Ramos (cell line): Measurements from ENCODE around the gene OR1A2.
"Not testable (repeated sequence)": the region's sequence is repeated elsewhere in the genome, so short reads cannot be mapped to it uniquely, and the experiment has no call there.

Experiments
- in situ Hi-C: fragments of 300-500 bp; cut with MboI; formaldehyde crosslinking; loops from one replicate; pipeline ENCODE4 v1.14.3; 2022; ENCODE audit warnings: low sequenced_read_pairs; ENCODE audit not compliant: unreplicated experiment

The OR1A2 gene, protein sequence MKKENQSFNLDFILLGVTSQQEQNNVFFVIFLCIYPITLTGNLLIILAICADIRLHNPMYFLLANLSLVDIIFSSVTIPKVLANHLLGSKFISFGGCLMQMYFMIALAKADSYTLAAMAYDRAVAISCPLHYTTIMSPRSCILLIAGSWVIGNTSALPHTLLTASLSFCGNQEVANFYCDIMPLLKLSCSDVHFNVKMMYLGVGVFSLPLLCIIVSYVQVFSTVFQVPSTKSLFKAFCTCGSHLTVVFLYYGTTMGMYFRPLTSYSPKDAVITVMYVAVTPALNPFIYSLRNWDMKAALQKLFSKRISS

DNA sequence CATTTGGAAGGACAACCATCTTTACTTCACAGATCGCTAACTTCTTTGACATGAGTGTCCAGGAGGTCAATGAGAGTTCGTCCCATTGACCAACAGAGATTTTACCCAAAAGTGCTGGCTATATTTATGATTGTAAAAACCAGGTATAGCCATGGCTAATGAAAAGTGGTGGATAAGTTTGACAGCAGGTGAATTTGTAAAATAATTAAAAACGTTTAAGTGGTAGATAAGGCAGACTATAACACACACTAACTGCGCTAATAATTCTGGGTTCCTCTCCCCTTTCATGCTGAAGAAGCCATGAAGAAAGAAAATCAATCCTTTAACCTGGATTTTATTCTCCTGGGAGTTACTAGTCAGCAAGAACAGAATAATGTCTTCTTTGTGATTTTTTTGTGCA lies at the start of gene OR1A2:
Gene OR1A2 (plus strand): TSS at position 301 of the 400 bp plus-strand sequence. CDS start 0 bp downstream, at position 301.
- in situ Hi-C loops: no loop called here

DNA sequence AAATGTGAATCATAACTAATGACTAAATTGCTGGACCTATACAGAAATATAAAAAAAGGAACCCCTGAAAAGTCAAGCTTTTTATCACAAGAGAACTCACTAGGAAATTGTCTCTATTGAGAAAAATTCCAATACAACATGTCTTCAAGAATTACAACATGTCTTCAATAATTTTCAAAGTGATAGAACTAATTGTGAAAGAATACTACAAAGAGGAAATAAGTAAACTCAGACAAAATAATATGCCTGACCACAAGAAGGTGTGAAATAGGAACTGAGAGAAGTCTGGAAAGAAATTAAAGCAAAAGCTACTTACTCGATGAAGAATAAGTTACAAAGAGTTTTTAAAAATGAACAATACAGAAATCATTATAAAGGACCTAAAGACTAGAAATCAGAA lies 40.1 kb upstream of the OR1A2 start:
- in situ Hi-C loops: no loop called here

DNA sequence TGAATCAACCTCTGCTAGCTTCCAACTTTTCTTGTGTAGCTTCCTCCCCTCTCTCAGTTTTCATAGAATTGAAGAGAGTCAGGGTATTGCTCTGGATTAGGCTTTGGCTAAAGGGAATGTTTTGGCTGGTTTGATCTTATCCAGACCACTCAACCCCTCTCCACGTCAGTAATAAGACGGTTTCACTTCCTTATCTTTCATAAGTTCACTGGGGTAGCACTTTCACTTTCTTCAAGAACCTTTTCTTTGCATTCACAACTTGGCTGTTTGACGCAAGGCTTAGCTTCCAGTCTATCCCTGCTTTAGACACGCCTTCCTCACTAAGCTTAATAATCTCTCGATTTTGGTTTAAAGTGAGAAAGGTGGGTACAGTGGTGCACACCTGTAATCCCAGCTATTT lies 29.7 kb upstream of the OR1A2 start:
- in situ Hi-C loops: no loop called here

DNA sequence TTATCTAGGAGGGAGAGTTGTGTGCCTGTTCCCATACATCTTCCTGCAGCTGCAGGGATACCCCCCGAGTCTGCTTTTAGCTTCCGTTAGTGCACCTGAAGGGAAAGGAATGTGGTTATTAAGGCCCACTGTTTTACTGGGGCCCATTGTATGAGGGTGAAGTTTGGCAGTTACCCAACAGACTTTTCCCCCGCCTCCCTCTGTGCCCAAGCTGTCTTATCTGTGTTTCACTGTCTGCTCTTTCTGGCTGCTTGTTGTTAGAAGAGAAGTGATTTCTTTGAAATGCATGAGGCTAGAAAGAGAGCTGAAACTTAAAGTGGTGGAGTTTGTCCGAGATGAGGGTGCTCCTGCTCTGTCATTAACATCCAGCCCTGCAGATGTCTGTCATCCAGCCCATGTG lies 7.4 kb upstream of the OR1A2 start:
- in situ Hi-C loops: no loop called here

DNA sequence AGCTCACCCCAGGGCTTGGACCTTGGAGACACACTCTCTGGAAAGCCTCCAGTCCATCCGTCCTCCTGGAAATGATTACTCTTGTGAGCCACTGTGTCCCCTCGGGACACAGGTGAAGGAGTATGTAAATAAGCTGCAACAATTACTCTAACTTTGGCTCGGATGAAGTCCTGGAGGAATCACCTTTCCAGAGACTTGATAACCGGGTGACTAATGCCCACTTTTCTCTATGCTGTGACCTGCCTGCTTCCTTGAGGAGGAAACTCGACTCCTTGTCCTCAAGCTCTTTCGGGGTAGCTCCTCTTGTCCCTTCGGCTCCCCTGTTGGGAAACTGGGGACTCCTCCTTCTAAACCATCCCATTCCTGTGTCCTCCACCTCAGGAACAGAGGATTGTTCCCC lies 10.0 kb downstream of the OR1A2 start, which contains the start of gene OR1A1:
Gene OR1A1 (plus strand): TSS at position 301 of the 400 bp plus-strand sequence. CDS start 7,954 bp downstream, outside the sequence.
- in situ Hi-C loops: no loop called here

DNA sequence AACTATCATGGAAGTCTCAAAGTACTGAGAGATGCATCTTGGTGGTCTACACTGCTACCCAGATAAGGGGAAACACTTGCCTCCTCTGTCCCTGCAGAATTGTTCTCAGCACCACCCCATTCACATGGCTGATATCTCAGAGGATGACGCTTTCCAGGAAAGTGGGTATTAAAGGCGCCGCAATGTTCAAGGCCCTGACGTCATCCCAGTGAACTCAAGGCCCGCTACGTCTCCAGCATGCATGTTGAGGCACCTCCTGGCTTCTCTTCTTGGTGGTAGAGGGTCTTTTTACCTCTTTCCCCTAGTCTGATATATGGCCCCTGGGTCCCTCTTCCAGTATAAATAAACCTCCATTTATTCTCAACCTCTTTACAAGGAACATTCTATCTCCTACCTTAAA lies 11.2 kb downstream of the OR1A2 start:
- in situ Hi-C loops: no loop called here

DNA sequence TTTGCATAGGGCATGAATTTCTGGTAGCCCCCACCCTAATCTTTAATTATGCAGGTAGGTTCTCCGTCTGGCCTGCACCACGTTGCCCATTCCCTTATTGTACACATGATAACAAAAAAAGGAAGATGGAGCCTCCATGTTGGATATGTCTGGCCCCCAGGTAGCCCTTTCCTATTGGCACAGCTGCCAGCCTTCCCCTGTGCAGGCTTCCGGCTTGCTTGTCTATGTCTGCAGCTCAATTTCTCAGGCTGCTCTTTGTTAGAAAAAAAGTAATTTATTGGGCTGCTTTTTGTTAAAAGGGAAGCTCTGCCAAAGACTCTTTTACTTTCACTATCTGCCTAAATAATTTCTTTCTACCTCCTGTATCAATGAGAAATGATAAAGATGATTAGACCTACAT lies 15.7 kb downstream of the OR1A2 start:
- in situ Hi-C loops: no loop called here

DNA sequence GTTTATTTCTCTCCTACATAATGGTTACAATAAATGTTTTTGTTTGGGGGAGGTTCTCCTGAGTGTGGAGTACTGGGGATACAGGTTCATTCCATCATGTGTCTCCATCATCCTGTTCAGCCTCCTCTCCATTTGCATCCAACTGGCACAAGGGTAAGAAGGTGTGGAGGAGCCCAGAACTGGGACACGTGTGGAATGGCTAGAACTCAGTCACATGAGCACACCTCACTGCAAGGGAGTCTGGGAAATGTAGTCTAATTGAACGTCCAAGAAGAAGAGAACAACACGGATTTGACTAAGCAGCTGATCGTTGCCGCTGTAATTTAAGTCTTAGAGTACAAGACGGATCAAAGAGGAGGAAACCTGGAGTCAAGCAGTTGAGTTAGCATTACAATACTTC lies 16.3 kb downstream of the OR1A2 start:
- in situ Hi-C loops: no loop called here

DNA sequence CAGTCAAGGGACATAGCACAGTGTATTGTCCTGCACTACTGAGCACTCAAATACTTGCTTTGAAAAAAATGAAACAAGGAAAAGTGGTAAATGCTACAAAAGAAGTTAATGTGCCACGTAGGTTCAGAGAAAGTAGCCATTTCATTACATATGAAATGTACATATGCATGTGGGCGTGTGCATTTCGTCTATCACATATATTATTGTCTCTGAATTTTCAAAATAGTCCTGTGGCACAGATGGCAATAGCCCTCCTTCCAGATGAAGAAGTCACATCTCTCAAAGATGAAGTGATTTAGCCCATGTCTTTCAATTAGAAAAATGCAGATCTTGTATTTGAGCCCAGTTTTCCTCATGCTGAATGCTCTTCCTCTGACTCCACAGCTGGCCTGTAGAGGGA lies 22.7 kb downstream of the OR1A2 start:
- in situ Hi-C loops: not testable (repeated sequence)

DNA sequence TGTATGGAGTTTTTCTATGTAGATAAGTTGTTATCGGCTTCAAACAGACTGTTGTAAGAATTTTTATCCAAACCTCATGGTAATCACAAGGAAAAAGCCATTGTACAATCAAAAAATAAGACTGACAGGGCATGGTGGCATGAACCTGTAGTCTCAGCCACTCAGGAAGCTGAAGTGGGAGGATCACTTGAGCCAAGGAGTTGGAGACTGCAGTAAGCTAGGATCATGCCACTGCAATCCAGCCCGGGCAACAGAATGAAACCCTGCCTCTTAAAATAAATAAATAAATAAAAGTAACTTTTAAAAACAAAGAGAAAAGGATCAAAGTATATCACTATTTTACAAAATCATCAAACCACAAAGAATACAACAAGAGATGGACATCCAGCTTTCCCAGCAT lies 24.5 kb downstream of the OR1A2 start:
- in situ Hi-C loops: no loop called here

DNA sequence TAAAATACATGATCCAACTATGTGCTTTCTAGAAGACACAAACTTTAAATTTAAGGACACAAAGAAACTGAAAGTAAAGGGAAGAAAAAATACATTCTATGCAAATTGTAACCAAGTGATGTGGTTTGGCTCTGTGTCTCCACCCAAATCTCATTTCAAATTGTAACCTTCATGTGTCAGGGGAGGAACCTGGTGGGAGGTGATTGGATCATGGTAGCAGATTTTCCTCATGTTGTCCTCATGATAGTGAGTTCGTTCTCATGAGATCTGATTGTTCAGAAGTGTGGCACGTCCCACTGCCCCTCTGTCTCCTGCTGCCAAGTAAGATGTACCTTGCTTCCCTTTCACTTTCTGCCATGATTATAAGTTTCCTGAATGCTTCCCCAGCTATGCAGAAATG lies 25.2 kb downstream of the OR1A2 start:
- in situ Hi-C loops: no loop called here

DNA sequence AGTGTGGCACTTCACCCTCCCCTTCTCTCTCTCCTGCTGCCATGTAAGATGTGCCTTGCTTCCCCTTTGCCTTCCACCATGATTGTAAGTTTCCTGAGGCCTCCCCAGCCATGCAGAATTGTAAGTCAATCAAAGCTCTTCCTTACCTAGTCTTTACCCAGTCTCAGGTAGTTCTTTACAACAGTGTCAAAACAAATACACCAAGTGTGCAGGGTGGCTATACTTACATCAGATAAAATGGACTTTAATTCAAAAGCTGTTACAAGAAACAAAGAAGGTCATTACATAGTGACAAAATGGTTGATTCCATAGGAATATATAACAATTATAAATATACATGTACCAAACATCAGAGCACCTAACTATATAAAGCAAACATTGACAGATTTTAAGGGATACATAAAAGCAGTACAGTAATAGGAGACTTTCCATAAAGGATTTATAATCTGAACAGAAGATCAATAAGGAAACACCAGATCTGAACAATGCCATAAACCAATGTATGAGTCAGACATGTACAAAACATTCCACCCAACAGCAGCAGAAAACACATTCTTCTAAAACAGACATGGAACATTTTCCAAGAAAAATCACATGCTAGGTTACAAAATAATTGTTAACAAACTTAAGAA lies 27.5 kb downstream of the OR1A2 start:
- in situ Hi-C loops: not testable (repeated sequence)

DNA sequence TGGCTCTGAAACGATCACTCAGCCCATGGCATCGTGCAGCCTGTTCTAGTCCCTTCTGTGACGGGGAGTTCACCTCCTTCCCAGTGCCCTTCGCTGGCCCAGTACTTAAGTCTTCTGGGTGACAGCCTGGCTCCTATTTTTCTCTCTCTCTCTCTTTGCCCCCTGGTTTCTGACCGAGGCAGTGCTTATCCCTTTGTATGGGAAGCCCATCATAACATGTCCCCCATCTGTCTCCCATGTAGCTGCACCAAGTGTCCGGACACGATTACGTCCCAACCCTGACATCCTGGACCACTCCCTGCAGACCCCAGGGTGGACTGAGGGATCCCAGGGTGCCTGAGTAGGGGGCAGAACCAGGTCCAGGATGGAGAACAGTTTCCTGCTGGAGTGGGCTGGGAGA lies 35.0 kb downstream of the OR1A2 start:
- in situ Hi-C loops: not testable (repeated sequence)

DNA sequence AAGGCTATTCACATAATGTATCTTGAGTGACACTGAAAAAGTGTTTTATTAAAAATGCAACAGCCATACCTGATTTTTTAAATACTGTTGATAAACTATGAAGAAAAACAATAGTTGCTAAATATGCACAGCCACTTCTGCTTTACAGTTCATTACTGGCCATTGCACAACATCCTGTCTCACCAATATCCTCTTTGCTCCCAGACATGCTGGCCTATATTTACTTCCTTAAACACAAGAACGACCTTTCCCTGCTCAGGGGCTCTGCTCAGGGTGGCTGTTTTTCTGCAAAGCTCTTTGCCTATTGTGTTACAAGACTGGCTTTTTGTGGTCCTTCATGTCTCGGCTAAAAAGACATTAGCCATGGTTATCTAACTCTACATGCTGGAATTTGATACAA lies 41.4 kb downstream of the OR1A2 start:
- in situ Hi-C loops: not testable (repeated sequence)

DNA sequence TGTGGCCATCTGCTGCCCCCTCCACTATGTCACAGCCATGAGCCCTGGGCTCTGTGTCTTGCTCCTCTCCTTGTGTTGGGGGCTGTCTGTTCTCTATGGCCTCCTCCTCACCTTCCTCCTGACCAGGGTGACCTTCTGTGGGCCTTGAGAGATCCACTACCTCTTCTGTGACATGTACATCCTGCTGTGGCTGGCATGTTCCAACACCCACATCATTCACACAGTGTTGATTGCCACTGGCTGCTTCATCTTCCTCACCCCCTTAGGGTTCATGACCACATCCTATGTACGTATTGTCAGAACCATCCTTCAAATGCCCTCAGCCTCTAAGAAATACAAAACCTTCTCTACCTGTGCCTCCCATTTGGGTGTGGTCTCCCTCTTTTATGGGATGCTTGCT lies 43.7 kb downstream of the OR1A2 start:
- in situ Hi-C loops: not testable (repeated sequence)

DNA sequence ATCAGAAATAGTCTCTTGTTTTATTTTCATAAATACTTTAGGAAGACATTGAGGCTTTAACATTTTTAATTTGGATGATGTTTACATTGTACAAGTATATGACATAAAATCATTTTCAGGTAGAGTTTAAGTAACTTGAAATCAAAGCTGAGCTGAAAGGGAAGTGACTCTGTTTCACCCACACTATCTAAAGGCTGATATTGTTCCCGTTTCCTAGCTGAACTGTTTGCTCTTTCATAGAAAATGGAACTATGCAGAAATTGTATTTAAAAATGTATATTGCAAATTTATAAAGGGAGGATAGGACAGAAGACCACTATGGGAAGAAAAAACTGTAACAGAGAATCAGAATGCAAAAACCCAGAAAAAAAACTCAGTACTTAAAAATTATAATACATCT lies 47.5 kb downstream of the OR1A2 start:
- in situ Hi-C loops: not testable (repeated sequence)
